Measurements from ENCODE around the gene NAPSA.
A peak's percentile ranks its signal among the peaks of the same experiment; 100 is the strongest.

Gene NAPSA

GRCh38 chr19:50383852-50384684 is 18.6 kb upstream of the NAPSA start, which contains the start of gene POLD1:
POLD1 (plus strand) TSS chr19:50384347; CDS start chr19:50398852, 14,505 bp downstream.
- DNase-seq, result peak; percentile 95

GRCh38 chr19:50383001-50383851 is 17.8 kb upstream of the NAPSA start:
- DNase-seq, result no peak

- no peak for DNase-seq
Observed at GRCh38 chr19:50381881-50382729, 16.7 kb upstream of the NAPSA start.

- DNase-seq, result no peak
Observed at GRCh38 chr19:50380751-50381151, 15.3 kb upstream of the NAPSA start.

- no peak for DNase-seq
Observed at GRCh38 chr19:50380137-50380536, 14.7 kb upstream of the NAPSA start.

- DNase-seq, result no peak
Observed at GRCh38 chr19:50379602-50380001, 14.2 kb upstream of the NAPSA start.

GRCh38 chr19:50378863-50379236 is 13.4 kb upstream of the NAPSA start:
- no peak for DNase-seq

GRCh38 chr19:50378169-50378862 is 12.9 kb upstream of the NAPSA start:
- DNase-seq, result no peak

- no peak for DNase-seq
Observed at GRCh38 chr19:50377517-50377916, 12.1 kb upstream of the NAPSA start.

GRCh38 chr19:50377051-50377461 is 11.6 kb upstream of the NAPSA start:
- DNase-seq, result no peak

- peak; percentile 84 for DNase-seq
Observed at GRCh38 chr19:50376166-50377050, 11.0 kb upstream of the NAPSA start, which contains the start of gene NR1H2. NR1H2 (plus strand) TSS chr19:50376457; CDS start chr19:50377606, 1,149 bp downstream.

- no peak for DNase-seq
Observed at GRCh38 chr19:50371914-50372475, 6.6 kb upstream of the NAPSA start.

- no peak for DNase-seq
Observed at GRCh38 chr19:50368649-50369570, 3.5 kb upstream of the NAPSA start.

GRCh38 chr19:50362656-50363424 is 2.6 kb downstream of the NAPSA start:
- no peak for DNase-seq

GRCh38 chr19:50362030-50362412 is 3.4 kb downstream of the NAPSA start:
- DNase-seq, result no peak

GRCh38 chr19:50361290-50362029 is 4.0 kb downstream of the NAPSA start:
- DNase-seq, result no peak

- no peak for DNase-seq
Observed at GRCh38 chr19:50359328-50359818, 6.1 kb downstream of the NAPSA start.

All from NCI-H524 treated with DMSO at 0.1 percent for 48 hours (cell line).